Measurements from ENCODE around the gene PDCD1LG2.

GRCh38 chr9:5489630-5490490, 20.5 kb upstream of the PDCD1LG2 start:
- TF ChIP-seq CTCF (IDR thresholded peaks at IDR 0.05; ENCODE audit: control extremely low read depth in 1 of 3, insufficient read depth in 1 of 3, low read depth in 1 of 3, low read length in 3 of 3) (no peak), SIRT6 (IDR thresholded peaks at IDR 0.05; ENCODE audit: low read length) (no peak), POLR2A (IDR thresholded peaks at IDR 0.05; ENCODE audit: control extremely low read depth in 1 of 2, low read depth in 2 of 2, low read length in 2 of 2) (no peak), GTF2F1 (IDR thresholded peaks at IDR 0.05; ENCODE audit: borderline replicate concordance, low read depth, low read length) (no peak), SAP30 (IDR thresholded peaks at IDR 0.05; ENCODE audit: insufficient read depth, insufficient replicate concordance, low read length) (no peak), YY1 (IDR thresholded peaks at IDR 0.05; ENCODE audit: low read depth, low read length) (no peak), EZH2 (IDR thresholded peaks at IDR 0.05; ENCODE audit: low read depth, low read length, severe bottlenecking) (no peak), GABPA (IDR thresholded peaks at IDR 0.05; ENCODE audit: borderline replicate concordance, insufficient read depth, low read length) (no peak), TCF12 (IDR thresholded peaks at IDR 0.05; ENCODE audit: low read depth, low read length) (no peak), TAF1 (IDR thresholded peaks at IDR 0.05; ENCODE audit: low read depth, low read length) (no peak), E2F6 (IDR thresholded peaks at IDR 0.05) (no peak), MAFK (IDR thresholded peaks at IDR 0.05; ENCODE audit: low read depth, low read length) (no peak), BCL11A (IDR thresholded peaks at IDR 0.05; ENCODE audit: low read depth in 2 of 2, low read length in 2 of 2) (no peak), EGR1 (IDR thresholded peaks at IDR 0.05; ENCODE audit: borderline replicate concordance, low read depth, low read length) (no peak)
